HCT116 (cell line): ENCODE results near the gene ADCK2. TPM values are rescaled to one million over a fixed set of nuclear protein-coding genes. Genes with fewer than 3 reads are reported as not detected.

Experiments used
- ATAC-seq: fragments of 200-7000 bp; cut with Tn5 transposase; 2 replicates; pipeline ENCODE4 v1.9.1; 2020; ENCODE audit warnings: mild to moderate bottlenecking, moderate library complexity
- BruUV-seq: library from RNA; stranded (reverse); fragments of 400-500 nt; replicated peaks from 2 replicates; lab custom pipeline; 2021; lab: Mats Ljungman, UMichigan
- CTCF ChIA-PET: fragments of 300-600 bp; sonication (Branson Sonifier 250); formaldehyde crosslinking; loops from one replicate; lab custom pipeline; 2021; ENCODE audit warnings: antibody characterized with exemption; lab: Charles Lee
- POLR2A ChIA-PET: fragments of 300-600, 350-600 bp; sonication (Branson Sonifier 250); formaldehyde crosslinking; loops from one replicate; lab custom pipeline; 2021; ENCODE audit warnings: antibody characterized with exemption; lab: Charles Lee
- RAD21 ChIA-PET, 2 experiments: fragments of 300-600 bp; sonication (Branson Sonifier 250); formaldehyde crosslinking; loops; one replicate each; lab custom pipeline; 2023; ENCODE audit warnings: low total read pairs in 2 of 2; ENCODE audit not compliant: uncharacterized antibody in 2 of 2, unreplicated experiment in 2 of 2, low non-redundant PET in 1 of 2; lab: Charles Lee
- DNase-seq: peaks from one replicate; pipeline ENCODE4 v3.0.0-alpha.2; 2010; ENCODE audit warnings: low read depth, low spot score
- H2AFZ ChIP-seq: fragments of 200-600 bp; shearing (Covaris generic), sonication (generic); 2 replicates; pipeline ENCODE4 v1.6.1; 2017; ENCODE audit warnings: low read depth, mixed run types, mixed read lengths, antibody characterized with exemption, low read length; ENCODE audit not compliant: poor library complexity, severe bottlenecking
- H3K27ac ChIP-seq: 2 replicates; pipeline ENCODE4 v1.5.1; 2012; ENCODE audit warnings: low read depth, low read length
- H3K27me3 ChIP-seq: fragments of 200-600 bp; sonication (generic); 2 replicates; pipeline ENCODE4 v1.6.1; 2016; ENCODE audit warnings: mixed run types, low read length, mixed read lengths; ENCODE audit not compliant: insufficient read depth
- H3K36me3 ChIP-seq, 2 experiments: fragments of 200-500 bp in 1 of 2; fragments of 200-600 bp in 1 of 2; sonication (Bioruptor generic) in 1 of 2; sonication (generic) in 1 of 2; 2 replicates each; pipeline versions ENCODE4 v1.5.1 to v1.6.1; 2014 to 2016; ENCODE audit warnings: low read length in 2 of 2, inconsistent platforms in 1 of 2, mixed read lengths in 1 of 2, mixed run types in 1 of 2; ENCODE audit not compliant: insufficient read depth in 2 of 2, control insufficient read depth in 1 of 2
- H3K4me1 ChIP-seq, 2 experiments: fragments of 200-600 bp in 1 of 2; sonication (generic) in 1 of 2; 2 replicates each; pipeline versions ENCODE4 v1.5.1 to v1.6.1; 2012 to 2017; ENCODE audit warnings: low read length in 2 of 2, inconsistent platforms in 1 of 2, mild to moderate bottlenecking in 1 of 2, mixed read lengths in 1 of 2, mixed run types in 1 of 2, moderate library complexity in 1 of 2; ENCODE audit not compliant: insufficient read depth in 2 of 2, control insufficient read depth in 1 of 2
- H3K4me2 ChIP-seq: fragments of 200-600 bp; sonication (generic); 2 replicates; pipeline ENCODE4 v1.6.1; 2017; ENCODE audit warnings: mixed run types, low read length, mixed read lengths
- H3K4me3 ChIP-seq, 2 experiments: fragments of 200-600 bp in 1 of 2; sonication (generic) in 1 of 2; replicated peaks in 1 of 2; 2 replicates each; pipeline ENCODE4 v1.5.1; 2011 to 2016; ENCODE audit warnings: low read length in 2 of 2, control low read depth in 1 of 2, low read depth in 1 of 2, mild to moderate bottlenecking in 1 of 2, mixed read lengths in 1 of 2, mixed run types in 1 of 2
- H3K79me2 ChIP-seq: fragments of 200-600 bp; sonication (generic); 2 replicates; pipeline ENCODE4 v1.6.1; 2017; ENCODE audit warnings: mild to moderate bottlenecking, mixed run types, low read length, moderate library complexity, mixed read lengths; ENCODE audit not compliant: insufficient read depth
- H3K9ac ChIP-seq: fragments of 200-600 bp; sonication (generic); 2 replicates; pipeline ENCODE4 v1.6.1; 2016; ENCODE audit warnings: low read length, mixed read lengths
- H3K9me2 ChIP-seq: fragments of 200-600 bp; sonication (generic), shearing (Covaris generic); 2 replicates; pipeline ENCODE4 v1.6.1; 2017; ENCODE audit warnings: mixed run types, mild to moderate bottlenecking, moderate library complexity; ENCODE audit not compliant: insufficient read depth
- H3K9me3 ChIP-seq, 2 experiments: fragments of 200-500 bp in 1 of 2; fragments of 200-600 bp in 1 of 2; sonication (Bioruptor generic) in 1 of 2; sonication (generic) in 1 of 2; 2 replicates each; pipeline ENCODE4 v1.6.1; 2014 to 2017; ENCODE audit warnings: low read length in 2 of 2, mixed read lengths in 2 of 2, inconsistent platforms in 1 of 2, low read depth in 1 of 2, mild to moderate bottlenecking in 1 of 2, mixed run types in 1 of 2, moderate library complexity in 1 of 2; ENCODE audit not compliant: control insufficient read depth in 1 of 2, insufficient read depth in 1 of 2
- H4K20me1 ChIP-seq: fragments of 200-600 bp; sonication (generic), shearing (Covaris generic); 2 replicates; pipeline ENCODE4 v1.6.1; 2017; ENCODE audit warnings: mixed run types, mild to moderate bottlenecking, moderate library complexity; ENCODE audit not compliant: insufficient read depth
- CBX3 ChIP-seq: IDR thresholded peaks from 2 replicates; pipeline ENCODE4 v1.6.1; 2012; ENCODE audit warnings: low read depth
- EGR1 ChIP-seq: IDR thresholded peaks from 2 replicates; pipeline ENCODE4 v1.6.1; 2012; ENCODE audit warnings: low read depth
- EZH2 ChIP-seq: fragments of 200-600 bp; sonication (generic); IDR thresholded peaks from 2 replicates; pipeline ENCODE4 v1.6.1; 2017; ENCODE audit warnings: antibody characterized with exemption, mixed run types
- EZH2phosphoT487 ChIP-seq: fragments of 200-600 bp; IDR thresholded peaks from 2 replicates; pipeline ENCODE4 v1.6.1; 2018; ENCODE audit warnings: antibody characterized with exemption, borderline replicate concordance
- JUND ChIP-seq: IDR thresholded peaks from 2 replicates; pipeline ENCODE4 v1.6.1; 2012
- RAD21 ChIP-seq: IDR thresholded peaks from 2 replicates; pipeline ENCODE4 v1.6.1; 2012; ENCODE audit warnings: low read depth, mild to moderate bottlenecking
- SP1 ChIP-seq: IDR thresholded peaks from 2 replicates; pipeline ENCODE4 v1.6.1; 2012; ENCODE audit warnings: low read depth
- SRF ChIP-seq: IDR thresholded peaks from 2 replicates; pipeline ENCODE4 v1.6.1; 2012; ENCODE audit warnings: low read depth
- TCF7L2 ChIP-seq: IDR thresholded peaks from 2 replicates; pipeline ENCODE4 v1.7.0; 2011; ENCODE audit warnings: borderline replicate concordance, inconsistent platforms; ENCODE audit not compliant: insufficient read depth, insufficient read length; ENCODE audit errors: extremely low read depth
- YY1 ChIP-seq: IDR thresholded peaks from 2 replicates; pipeline ENCODE4 v1.6.1; 2011; ENCODE audit warnings: low read length, low read depth, moderate library complexity, mild to moderate bottlenecking; ENCODE audit not compliant: insufficient replicate concordance; ENCODE audit errors: extremely low read depth
- ZNF274 ChIP-seq: fragments of 200-500 bp; sonication (Bioruptor generic); IDR thresholded peaks from 2 replicates; pipeline ENCODE4 v1.6.1; 2014; ENCODE audit warnings: mild to moderate bottlenecking, low read depth, low read length, inconsistent platforms
- intact Hi-C: fragments of 100-400 bp; cut with micrococcal nuclease; formaldehyde crosslinking; loops from 2 replicates; pipeline ENCODE4 v1.10.0; 2022
- total RNA-seq: library from RNA; stranded (reverse); gene quantifications from one replicate; pipeline ENCODE4 v1.2.1, GENCODE V29; 2021; ENCODE audit not compliant: unreplicated experiment
- TF ChIP-seq, protein P1 (sequence below): IDR thresholded peaks from 2 replicates; pipeline ENCODE4 v1.6.1; 2011; ENCODE audit warnings: mild to moderate bottlenecking, low read length, moderate library complexity; ENCODE audit not compliant: insufficient replicate concordance; ENCODE audit errors: extremely low read depth
- TF ChIP-seq, protein P2 (sequence below): IDR thresholded peaks from 2 replicates; pipeline ENCODE4 v1.6.1; 2012
- TF ChIP-seq, protein P3 (sequence below): IDR thresholded peaks from 2 replicates; pipeline ENCODE4 v1.6.1; 2012
- TF ChIP-seq, protein P4 (sequence below), 3 experiments: fragments of 200-600 bp in 1 of 3; sonication (generic) in 1 of 3; IDR thresholded peaks in 2 of 3; conservative IDR thresholded peaks in 1 of 3; 2 replicates each; pipeline ENCODE4 v1.5.1; 2012 to 2017; ENCODE audit warnings: low read depth in 2 of 3, low read length in 2 of 3, antibody characterized with exemption in 1 of 3, borderline replicate concordance in 1 of 3, control low read depth in 1 of 3, mild to moderate bottlenecking in 1 of 3, mixed read lengths in 1 of 3, mixed run types in 1 of 3, moderate library complexity in 1 of 3; ENCODE audit not compliant: insufficient read depth in 1 of 3

ADCK2 gene
- total RNA-seq, 1 experiment from 2014 or later, result 16.9 TPM

DNA sequence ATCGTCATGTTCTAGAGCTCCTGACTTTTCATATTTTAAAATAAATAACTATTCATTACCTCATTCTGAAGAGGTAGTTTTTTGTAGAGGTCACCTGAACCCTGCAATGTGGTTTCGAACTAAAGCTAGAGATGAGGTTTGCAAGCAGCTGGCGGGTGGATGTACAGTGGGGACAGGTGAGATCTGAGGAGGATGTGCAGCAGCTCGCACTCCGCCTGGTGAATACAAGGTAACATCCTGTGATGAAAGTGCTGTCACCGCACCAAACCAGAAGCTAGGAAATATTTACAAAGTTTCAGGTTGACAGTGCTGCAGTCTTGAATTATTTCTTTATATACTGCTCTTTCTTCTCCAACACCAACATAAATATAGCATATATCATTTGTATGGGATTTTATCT, 50.3 kb downstream of the ADCK2 start:
- no peaks in the 10 kb centered on the region for H3K27me3 ChIP-seq
- no peaks in the 10 kb centered on the region for H3K36me3 ChIP-seq
- POLR2A ChIA-PET, result no interaction called here
- CTCF ChIA-PET, result no interaction called here
- intact Hi-C loops, result no loop called here
- BruUV-seq, result no TSS peak
- H3K4me3 ChIP-seq, result no peak overlapping the region
- H3K4me2 ChIP-seq, result no peak overlapping the region
- RAD21 ChIA-PET, result no interaction called here
- H3K27ac ChIP-seq, result no peak overlapping the region
- no peak for ATAC-seq
- no peak for TF ChIP-seq EGR1
- TF ChIP-seq, protein P1, sequence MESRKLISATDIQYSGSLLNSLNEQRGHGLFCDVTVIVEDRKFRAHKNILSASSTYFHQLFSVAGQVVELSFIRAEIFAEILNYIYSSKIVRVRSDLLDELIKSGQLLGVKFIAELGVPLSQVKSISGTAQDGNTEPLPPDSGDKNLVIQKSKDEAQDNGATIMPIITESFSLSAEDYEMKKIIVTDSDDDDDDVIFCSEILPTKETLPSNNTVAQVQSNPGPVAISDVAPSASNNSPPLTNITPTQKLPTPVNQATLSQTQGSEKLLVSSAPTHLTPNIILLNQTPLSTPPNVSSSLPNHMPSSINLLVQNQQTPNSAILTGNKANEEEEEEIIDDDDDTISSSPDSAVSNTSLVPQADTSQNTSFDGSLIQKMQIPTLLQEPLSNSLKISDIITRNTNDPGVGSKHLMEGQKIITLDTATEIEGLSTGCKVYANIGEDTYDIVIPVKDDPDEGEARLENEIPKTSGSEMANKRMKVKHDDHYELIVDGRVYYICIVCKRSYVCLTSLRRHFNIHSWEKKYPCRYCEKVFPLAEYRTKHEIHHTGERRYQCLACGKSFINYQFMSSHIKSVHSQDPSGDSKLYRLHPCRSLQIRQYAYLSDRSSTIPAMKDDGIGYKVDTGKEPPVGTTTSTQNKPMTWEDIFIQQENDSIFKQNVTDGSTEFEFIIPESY, result no peak
- no peak for TF ChIP-seq RAD21
- no peak for TF ChIP-seq ZNF274
- TF ChIP-seq TCF7L2, result no peak
- TF ChIP-seq, all 23 proteins: peak for 0
- no peaks in the 10 kb centered on the region for H3K79me2 ChIP-seq
- no peak for DNase-seq
- no peaks in the 10 kb centered on the region for H3K4me1 ChIP-seq
- no peaks in the 10 kb centered on the region for H4K20me1 ChIP-seq
- no peak overlapping the region for H2AFZ ChIP-seq
- no peaks in the 10 kb centered on the region for H3K9me3 ChIP-seq
- no peak overlapping the region for H3K9ac ChIP-seq
- no peaks in the 10 kb centered on the region for H3K9me2 ChIP-seq

DNA sequence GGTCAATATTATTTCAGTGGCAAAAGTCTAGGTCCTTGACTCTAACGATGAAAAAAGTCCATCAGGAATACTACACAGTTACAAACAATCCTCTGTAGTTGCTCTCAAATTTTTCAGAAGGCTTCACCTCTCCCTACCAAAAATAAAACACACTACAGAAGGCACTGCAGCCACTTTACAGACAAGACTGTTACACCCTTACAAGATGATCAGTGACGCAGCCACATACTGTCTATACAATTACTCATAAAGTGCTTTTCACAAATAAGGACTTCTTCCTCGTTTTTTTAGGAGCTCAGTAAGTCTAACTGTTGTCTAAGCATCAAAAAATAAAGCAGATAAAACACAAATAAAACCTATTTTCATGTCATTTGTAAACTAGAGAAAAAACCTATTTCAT, 50.8 kb downstream of the ADCK2 start:
- Histone ChIP-seq H4K20me1 (no peaks in the 10 kb centered on the region), H3K9me2 (no peaks in the 10 kb centered on the region), H3K9ac (no peak overlapping the region), H3K27ac (no peak overlapping the region), H3K9me3 (no peaks in the 10 kb centered on the region), H3K79me2 (no peaks in the 10 kb centered on the region), H3K27me3 (no peaks in the 10 kb centered on the region), H3K4me2 (no peak overlapping the region), H2AFZ (no peak overlapping the region), H3K36me3 (no peaks in the 10 kb centered on the region), H3K4me1 (no peaks in the 10 kb centered on the region), H3K4me3 (no peak overlapping the region)
- DNase-seq (no peak), ATAC-seq (no peak)
- intact Hi-C loops, result no loop called here
- ChIA-PET POLR2A (no interaction called here), CTCF (no interaction called here), RAD21 (no interaction called here)
- no TSS peak for BruUV-seq
- TF ChIP-seq RAD21, result no peak
- no peak for TF ChIP-seq EZH2phosphoT487
- no peak for TF ChIP-seq SRF
- no peak for TF ChIP-seq EGR1
- no peak for TF ChIP-seq YY1
- no peak for TF ChIP-seq EZH2
- no peak for TF ChIP-seq CBX3
- no peak for TF ChIP-seq JUND
- TF ChIP-seq TCF7L2, result no peak
- TF ChIP-seq, protein P2, sequence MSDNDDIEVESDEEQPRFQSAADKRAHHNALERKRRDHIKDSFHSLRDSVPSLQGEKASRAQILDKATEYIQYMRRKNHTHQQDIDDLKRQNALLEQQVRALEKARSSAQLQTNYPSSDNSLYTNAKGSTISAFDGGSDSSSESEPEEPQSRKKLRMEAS, result no peak
- TF ChIP-seq, protein P3, sequence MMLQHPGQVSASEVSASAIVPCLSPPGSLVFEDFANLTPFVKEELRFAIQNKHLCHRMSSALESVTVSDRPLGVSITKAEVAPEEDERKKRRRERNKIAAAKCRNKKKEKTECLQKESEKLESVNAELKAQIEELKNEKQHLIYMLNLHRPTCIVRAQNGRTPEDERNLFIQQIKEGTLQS, result no peak
- TF ChIP-seq, protein P4, sequence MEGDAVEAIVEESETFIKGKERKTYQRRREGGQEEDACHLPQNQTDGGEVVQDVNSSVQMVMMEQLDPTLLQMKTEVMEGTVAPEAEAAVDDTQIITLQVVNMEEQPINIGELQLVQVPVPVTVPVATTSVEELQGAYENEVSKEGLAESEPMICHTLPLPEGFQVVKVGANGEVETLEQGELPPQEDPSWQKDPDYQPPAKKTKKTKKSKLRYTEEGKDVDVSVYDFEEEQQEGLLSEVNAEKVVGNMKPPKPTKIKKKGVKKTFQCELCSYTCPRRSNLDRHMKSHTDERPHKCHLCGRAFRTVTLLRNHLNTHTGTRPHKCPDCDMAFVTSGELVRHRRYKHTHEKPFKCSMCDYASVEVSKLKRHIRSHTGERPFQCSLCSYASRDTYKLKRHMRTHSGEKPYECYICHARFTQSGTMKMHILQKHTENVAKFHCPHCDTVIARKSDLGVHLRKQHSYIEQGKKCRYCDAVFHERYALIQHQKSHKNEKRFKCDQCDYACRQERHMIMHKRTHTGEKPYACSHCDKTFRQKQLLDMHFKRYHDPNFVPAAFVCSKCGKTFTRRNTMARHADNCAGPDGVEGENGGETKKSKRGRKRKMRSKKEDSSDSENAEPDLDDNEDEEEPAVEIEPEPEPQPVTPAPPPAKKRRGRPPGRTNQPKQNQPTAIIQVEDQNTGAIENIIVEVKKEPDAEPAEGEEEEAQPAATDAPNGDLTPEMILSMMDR (IDR thresholded peaks at IDR 0.05 in 2 of 3, conservative IDR thresholded peaks at IDR 0.05 in 1 of 3; ENCODE audit: borderline replicate concordance in 1 of 3, insufficient read depth in 1 of 3, low read depth in 2 of 3, low read length in 2 of 3), result no peak
- TF ChIP-seq SP1, result no peak
